Activated T-cell treated with anti-CD3 and anti-CD28 coated beads, Interleukin-2, amount 50 U/mL, for 1 hour (primary cell): Measurements from ENCODE around the gene ZNF668.
A peak's percentile ranks its signal among the peaks of the same experiment; 100 is the strongest.

Experiments
- DNase-seq: peaks from one replicate; pipeline ENCODE4 v3.0.0-alpha.2; 2020

The ZNF668 gene

DNA sequence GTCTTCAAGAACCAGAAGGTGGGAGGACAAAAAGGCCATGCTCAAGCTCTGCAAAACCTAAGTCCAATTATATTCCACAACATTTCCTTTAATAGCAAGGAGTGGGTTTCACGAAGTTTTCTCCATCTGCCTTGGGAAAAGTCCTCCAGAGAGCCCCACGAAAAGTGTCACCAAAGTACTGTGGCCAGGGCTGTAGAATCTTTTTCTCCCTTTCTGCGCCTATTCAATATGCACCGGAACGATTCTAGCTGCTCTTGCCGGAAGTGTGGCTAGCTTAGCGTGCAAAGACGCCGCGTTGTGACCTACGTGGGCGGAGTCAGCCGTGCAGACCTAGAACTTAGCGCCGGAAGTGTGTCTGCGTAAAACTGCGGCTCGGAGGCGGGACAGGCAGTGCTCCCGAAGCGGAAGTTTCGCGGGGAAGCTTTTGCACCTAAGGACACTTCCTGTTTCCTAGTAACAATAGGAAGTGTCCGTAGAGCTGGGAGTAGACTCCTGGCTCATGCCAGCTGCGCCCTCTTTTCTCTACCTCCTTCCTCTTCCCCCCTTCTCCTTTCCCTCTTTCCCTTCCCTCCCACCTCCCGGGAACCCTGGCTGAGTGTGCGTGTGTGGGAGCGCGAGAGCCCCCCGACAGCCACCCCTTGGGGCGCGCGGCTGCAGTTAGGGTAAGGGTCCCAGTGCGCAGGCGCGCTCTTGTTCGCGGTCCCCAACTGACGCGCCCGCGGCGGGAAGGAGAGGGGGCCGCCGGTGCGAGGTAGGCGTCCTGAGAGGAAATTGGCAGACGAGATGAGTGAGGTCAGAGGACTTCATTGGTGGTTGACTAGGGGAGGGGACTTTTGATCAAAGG lies at the start of gene ZNF668, which contains the start of gene ZNF646:
Gene ZNF668, minus strand, starts transcription at position 271 of the 844 bp plus-strand sequence. CDS start 9,781 bp downstream, outside the sequence.
Gene ZNF646, plus strand, starts transcription at position 453 of the 844 bp plus-strand sequence. CDS start 1,903 bp downstream, outside the sequence.
- DNase-seq: peak; percentile 94

DNA sequence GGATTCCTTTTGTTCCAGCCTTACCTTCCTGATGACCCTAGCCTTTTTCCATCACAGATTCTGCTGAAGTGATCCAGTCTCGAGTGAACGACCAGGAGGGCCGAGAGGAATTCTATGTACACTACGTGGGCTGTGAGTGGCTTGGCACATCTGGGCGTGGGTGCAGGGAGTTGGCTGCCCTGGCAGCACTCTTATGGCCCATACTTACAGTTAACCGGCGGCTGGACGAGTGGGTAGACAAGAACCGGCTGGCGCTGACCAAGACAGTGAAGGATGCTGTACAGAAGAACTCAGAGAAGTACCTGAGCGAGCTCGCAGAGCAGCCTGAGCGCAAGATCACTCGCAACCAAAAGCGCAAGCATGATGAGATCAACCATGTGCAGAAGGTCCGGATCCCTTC lies 46.1 kb upstream of the ZNF668 start:
- no peak for DNase-seq

DNA sequence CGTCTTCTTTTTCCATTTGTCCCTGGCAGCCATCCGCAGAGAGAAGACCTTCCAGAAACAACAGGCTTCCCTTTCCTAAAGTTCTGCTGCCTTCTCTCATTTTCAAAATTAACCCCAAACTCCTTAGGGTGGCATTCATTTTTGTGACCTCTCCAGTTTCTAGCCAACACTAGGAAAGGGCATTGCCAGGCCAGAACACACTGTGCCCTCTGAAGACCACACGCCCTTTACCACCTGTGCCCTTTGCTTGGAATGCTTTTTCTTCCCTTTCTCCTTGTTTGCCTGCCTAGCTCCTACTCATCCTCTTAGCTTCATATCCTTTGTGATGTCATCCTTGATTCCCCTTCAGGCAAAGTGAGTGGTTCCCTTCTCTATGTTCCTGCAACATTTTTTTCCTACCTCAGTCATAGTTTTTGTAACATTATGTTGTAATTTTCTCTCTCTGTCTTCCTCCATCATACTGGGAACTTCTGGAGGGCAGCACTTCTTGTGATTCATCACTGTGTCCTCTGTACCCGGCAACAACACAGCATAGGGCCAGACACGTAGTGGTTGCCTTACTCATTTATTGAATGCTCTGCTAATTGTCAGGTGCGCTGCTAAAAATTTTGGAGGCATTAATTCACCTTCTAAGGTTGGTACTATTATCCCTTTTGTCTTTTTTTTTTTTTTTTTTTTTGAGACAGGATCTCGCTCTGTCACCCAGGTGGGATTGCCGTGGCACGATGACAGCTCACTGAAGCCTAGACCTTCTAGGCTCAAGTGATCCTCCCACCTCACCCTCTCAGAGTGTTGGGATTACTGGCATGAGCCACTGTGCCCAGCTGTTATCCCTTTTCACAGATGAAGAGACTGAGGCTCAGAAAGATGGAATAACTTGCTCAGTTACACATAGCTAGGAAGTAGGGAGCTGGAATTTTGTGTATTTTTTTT lies 44.4 kb upstream of the ZNF668 start:
- DNase-seq: no peak

DNA sequence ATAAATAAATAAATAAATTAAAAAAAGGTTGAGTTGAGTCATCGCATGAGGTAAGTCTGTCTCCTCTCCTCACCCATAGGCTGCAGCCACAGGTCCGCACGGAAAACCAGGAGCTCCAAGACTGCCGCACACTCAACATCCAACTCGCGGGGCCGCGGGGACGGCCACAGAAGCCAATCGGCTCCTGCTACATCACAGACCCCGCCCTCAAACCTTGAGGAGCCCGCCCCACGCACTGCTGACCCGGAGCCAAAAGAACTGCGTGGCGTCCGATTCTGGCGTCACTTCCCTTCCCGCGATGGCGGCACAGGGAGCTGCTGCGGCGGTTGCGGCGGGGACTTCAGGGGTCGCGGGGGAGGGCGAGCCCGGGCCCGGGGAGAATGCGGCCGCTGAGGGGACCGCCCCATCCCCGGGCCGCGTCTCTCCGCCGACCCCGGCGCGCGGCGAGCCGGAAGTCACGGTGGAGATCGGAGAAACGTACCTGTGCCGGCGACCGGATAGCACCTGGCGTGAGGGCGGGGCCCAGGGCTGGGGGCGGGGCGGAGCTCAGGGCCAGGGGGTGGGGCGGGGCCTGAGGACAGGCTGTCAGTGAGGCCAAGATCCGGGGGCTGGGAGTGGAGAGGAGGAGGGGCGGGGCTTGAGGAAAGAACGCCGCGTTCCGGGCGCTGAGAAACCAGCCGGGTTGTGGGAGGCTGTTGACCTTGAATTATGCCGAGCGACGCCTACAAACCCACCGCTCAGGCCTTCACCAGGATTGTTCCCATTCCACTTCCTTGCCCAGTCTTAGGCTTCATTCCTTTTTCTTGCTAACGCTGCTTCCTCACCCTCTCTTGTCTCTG lies 43.6 kb upstream of the ZNF668 start, which contains the start of gene KAT8:
Gene KAT8, plus strand, starts transcription at position 281 of the 839 bp plus-strand sequence. Its CDS starts 18 bp downstream, at position 299.
- DNase-seq: peak; percentile 95

DNA sequence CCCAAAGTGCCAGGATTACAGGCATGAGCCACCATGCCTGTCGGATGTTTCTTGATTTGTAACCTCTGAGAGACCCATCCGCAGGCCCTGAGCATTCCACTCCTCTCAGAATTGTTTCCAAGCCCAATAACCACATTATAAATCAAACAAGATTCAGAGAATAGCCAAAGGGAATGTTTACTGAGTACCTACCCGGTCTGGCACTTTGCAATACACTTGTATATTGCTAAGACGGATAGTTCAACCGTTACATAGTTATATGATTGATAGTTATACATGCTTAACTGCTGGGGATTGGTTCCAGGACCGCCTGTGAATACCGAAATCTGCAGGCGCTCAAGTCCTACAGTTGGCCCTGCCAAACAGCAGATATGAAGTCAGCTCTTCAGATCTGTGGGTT lies 40.4 kb upstream of the ZNF668 start:
- DNase-seq: no peak

DNA sequence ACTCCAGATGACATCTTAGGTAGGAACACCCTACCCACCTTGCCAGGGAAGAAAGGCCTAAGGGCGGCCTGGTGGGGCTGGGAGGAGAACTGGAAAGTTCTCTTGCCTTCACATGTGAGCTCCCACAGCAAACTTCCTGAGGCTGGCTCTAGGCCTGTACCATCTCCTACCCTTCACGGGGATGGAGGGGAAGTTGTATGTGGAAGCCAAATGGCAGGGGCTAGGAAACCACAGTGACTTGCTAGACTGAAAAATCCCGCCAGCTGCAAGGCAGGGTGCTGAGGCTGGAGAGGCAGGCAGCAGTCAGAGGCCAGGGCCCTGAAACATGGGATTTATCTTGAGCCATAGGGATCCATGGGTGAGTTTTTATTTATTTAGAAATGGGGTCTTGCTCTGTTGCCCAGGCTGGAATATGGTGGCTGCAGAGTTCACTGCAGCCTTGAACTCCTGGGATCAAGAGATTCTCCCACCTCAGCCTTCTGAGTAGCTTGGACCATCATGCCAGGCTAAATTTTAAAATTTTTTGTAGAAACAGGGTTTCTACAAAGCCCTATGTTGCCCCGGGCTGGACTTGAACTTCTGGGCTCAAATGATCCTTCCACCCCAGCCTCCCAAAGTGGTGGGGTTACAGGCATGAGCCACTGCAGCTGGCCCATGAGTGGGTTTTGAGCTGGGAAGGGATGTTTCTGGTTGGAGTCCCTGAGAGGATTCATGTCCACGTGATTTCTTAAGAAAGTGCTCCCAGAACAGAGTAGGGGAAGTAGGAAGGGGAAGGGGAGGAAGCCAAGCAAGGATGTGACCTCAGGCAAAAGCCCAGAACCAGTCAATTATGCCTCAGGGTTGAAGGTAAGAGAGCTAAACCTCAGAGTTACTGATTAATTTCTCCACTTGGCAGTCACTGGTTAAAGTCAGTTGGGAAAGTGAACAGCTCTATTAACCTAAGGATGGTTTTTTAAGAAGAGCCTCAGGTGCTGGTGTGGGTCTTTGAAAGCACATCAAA lies 39.4 kb upstream of the ZNF668 start:
- DNase-seq: no peak

DNA sequence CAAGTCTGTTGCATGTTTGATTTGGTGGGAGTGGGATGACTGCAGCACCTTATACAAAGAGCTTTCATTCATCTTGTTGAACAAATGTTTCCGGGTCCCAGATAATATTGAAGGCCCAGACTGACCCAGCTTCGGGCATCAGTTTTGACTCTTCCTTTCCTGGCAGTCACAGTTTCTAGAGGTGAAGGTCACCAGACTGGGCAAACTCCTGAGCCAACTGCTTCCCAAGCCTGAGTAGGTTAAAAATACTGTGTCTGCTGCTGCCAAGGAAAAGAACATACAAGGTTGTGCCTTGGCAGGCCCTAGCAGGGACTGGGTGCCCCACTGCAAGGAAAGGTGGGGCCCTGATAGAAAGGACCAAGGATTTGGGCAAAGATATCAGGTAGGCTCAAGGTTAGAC lies 38.7 kb upstream of the ZNF668 start:
- DNase-seq: no peak

DNA sequence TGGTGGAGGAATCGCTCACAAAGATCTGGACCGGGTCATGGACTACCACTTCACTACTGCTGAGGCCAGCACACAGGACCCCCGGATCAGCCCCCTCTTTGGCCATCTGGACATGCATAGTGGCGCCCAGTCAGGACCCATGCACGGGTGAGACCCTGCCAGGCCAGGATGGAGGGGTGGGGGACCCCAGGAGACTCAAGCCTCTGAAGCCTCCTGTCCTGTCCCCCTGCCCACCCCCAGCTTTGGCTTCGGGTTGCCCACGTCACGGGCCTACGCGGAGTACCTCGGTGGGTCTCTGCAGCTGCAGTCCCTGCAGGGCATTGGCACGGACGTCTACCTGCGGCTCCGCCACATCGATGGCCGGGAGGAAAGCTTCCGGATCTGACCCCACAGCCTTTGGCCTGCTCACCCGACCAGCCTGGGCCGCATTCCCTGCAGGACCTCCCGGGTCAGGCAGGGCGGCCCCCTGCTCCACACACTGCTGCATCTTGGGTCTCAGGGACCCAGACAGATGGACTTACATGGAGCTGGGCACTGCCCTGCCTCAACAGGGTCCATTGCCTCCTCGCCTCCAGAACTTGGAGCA lies 37.9 kb upstream of the ZNF668 start:
- DNase-seq: no peak

DNA sequence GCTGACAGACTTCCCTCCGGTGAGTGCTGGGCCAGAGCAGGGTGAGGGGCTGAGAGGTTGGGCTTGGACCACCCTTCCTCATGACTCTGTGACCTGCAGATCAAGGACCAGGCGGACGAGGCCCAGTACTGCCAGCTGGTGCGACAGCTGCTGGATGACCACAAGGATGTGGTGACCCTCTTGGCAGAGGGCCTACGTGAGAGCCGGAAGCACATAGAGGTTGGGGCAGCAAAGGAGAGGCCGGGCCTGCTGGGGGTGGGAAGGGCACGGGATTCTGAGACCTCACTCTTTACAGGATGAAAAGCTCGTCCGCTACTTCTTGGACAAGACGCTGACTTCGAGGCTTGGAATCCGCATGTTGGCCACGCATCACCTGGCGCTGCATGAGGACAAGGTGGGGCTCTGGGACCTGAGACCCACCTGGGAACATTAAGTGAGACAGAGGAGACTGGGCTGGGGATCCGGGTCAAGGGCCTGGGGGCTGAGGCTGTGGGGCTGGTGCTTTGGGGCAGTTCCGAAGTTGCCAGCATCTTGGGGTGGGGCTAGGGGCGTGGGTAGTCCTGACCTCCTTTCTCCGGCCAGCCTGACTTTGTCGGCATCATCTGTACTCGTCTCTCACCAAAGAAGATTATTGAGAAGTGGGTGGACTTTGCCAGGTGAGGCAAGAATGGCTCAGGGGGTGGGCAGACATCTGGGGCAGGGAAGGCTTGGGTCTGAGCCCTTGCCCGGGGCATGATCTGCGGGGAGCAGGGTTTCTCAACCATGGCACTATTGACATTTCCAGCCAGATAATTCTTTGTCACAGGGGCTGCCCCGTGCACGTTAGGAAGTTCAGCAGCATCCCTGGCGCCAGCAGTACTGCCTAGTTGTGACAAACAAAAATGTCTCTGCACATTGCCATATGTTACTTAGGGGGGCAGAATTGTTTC lies 36.3 kb upstream of the ZNF668 start:
- DNase-seq: no peak

DNA sequence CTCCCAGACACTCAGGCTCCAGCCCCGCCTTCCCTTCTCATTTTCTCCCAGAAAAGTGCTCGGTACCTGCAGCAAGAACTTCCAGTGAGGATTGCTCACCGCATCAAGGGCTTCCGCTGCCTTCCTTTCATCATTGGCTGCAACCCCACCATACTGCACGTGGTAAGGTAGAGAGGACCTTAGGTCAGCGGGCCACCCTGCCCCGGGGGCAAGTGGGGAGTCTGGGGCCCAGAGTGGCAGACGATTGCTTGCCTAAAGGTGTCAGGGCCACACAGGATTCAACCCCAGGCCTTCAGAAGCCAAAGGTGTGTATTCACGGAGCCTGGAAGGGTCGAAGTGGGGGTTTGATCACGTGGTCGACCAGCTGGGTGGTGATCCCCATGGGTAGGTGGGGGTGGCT lies 35.6 kb upstream of the ZNF668 start:
- no peak for DNase-seq

DNA sequence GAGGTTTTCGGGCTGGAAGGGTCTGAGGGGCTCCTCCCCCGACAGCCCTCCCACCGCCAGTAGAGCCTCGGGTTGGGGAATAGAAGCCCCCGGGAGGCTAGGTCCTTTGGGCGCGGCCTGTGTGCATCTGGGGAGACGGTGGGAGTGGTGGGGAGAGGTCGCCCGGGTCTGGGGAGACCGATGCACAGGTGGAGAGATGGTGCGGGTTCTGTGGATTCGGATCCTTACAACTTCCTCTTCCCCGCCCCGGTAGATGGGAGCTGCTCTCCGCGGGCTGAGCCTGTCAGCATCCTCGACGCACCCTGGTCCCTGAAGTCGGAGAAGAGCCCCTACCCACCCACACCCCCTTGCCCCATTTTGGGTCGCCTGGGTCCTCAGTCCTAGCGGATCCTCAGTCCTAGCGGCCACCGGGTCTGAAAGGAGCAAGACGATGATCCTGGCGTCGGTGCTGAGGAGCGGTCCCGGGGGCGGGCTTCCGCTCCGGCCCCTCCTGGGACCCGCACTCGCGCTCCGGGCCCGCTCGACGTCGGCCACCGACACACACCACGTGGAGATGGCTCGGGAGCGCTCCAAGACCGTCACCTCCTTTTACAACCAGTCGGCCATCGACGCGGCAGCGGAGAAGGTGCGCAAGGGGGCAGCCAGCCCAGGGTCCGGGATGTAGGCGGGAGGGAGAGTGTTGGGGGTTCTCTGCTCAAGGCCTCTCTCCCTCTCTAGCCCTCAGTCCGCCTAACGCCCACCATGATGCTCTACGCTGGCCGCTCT lies 34.9 kb upstream of the ZNF668 start:
- no peak for DNase-seq

DNA sequence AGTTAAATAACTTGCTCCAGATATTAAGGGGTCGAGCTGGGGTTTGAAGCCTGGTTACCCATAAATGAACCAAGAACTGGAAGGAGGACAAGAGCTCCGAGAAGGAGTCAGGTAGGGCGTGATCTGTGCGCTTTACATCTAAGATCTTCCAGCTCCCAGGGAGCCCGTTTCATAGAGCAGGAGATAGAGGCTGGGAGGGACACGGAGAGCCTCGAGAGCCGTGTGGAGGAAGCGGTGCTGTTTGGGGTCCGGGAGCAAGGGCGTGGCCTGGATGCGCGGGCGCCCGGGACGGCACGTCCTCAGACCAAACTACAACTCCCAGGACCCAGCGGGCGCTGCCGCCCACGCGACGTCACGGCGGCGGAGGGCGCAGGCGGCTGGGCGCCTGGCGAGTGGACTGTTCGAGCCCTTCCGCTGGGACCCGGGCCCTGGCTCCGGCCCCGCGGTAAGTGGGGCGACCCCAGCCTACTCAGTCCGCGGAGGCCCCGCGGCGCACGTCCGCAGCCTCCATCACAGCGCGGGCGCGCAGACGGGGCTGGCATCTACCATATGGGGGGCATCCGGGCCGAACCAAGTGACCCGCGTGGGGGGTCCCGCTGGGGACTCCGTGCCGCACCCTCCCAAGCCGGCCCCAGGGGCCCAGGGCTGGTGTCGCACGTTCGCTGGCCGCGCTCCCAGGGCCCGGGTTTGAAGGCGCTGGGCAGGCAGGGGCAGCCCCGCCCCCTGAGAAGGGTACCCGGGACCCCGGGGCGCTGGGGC lies 34.2 kb upstream of the ZNF668 start, which contains the start of gene BCKDK:
Gene BCKDK, plus strand, starts transcription at position 352 of the 759 bp plus-strand sequence. CDS start 838 bp downstream, outside the sequence.
- peak; percentile 70 for DNase-seq

DNA sequence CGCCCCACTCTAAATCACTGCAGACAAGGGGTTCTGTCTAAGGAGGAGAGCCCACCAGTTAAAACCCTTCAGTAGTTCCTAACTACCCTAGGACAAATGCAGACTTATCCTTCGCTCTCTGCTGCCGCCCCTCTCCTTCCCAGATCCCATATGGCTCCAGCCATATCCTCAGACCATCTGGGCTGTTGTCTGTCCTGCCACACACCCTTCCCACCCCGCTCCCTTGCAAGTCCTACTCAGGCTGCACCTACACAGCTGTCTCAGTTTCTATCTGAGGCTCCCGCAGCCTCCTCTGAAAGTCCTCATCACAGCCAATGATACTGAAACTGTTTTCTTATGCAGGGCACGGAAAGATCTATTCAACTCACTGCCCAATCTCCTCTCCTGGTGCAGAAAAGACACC lies 33.4 kb upstream of the ZNF668 start:
- DNase-seq: no peak

DNA sequence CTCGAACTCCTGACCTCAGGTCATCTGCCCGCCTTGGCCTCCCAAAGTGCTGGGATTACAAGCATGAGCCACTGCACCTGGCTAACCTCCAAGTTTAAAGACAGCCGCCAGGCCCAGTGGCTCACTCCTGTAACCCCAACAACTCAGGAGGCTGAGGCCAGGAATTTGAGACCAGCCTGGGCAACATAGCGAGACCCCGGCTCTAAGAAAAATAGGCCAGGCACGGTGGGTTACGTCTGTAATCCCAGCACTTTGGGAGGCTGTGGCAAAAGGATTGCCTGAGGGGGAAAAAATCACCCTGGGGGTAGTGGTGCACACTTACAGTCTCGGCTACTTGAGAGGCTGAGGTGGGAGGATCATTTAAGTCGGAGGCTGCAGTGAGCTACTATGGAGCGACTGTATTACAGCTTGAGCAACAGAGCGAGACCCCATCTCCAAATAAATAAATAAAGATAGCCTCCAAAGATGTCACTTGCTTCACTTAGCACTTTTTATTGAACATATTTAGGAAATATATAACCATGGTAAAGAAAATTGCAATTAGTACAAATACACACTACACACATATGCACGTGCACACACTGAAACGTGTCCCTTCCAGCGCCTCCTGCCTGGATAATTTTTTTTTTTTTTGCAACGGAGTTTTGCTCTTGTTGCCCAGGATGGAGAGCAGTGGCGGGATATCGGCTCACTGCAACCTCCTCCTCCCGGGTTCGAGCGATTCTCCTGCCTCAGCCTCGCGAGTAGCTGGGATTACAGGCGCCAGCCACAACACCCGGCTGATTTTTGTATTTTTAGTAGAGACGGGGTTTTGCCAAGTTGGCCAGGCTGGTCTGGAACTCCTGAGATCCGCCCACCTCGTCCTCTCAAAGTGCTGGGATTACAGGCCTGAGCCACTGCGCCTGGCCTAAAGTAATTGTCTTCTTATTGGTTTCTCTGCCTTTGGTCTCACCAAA lies 32.7 kb upstream of the ZNF668 start:
- DNase-seq: no peak

DNA sequence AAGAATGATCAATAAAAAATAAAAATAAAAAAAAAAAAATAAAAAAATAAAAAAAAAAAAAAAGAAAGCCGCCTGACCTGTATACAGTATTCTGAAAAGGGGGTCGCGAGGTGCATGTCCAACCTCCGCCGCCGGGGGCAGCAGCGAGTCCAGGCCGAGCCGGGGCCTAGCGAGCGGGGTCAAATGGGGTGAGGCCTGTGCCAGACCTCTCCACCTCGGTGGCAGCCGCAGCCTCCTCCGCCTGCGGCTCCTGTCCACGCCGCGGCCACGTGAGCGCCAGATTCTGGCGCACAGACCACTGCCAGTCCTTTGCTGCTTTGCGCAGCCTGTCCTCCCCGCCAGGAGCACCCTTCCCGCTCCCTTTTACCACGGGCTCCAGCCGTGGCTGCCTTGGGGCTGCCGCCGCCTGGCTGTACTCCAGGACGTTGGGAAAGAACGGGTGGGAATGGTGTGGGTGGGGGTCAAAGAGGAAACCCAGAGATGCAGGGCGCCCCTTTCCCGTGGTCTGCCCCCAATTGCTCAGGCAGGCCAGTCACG lies 31.7 kb upstream of the ZNF668 start:
- peak; percentile 83 for DNase-seq
